Testis (tissue), 3 donors: Measurements from ENCODE around the gene CADM1. TPM values are rescaled to one million over a fixed set of nuclear protein-coding genes. Genes with fewer than 3 reads are reported as not detected.

Experiments
- DNase-seq: peaks from one replicate; pipeline ENCODE4 v3.0.0-alpha.2; 2019
- H3K27ac ChIP-seq, 2 donors: fragments of 200-600 bp; sonication (generic); one replicate each; pipeline ENCODE4 v1.5.1; 2019
- H3K27me3 ChIP-seq: fragments of 200-600 bp; sonication (generic); one replicate; pipeline ENCODE4 v1.5.1; 2019
- H3K36me3 ChIP-seq: fragments of 200-600 bp; sonication (generic); one replicate; pipeline ENCODE4 v1.5.1; 2017; ENCODE audit warnings: low read depth; ENCODE audit errors: missing control alignments
- H3K4me1 ChIP-seq: fragments of 200-600 bp; sonication (generic); one replicate; pipeline ENCODE4 v1.5.1; 2019
- H3K4me3 ChIP-seq, 2 donors: fragments of 200-600 bp; sonication (generic); one replicate each; pipeline ENCODE4 v1.5.1; 2017 to 2019
- H3K9me3 ChIP-seq: fragments of 200-600 bp; sonication (generic); one replicate; pipeline ENCODE4 v1.5.1; 2017
- POLR2A ChIP-seq: fragments of 450-650 bp; IDR thresholded peaks from one replicate; pipeline ENCODE4 v1.6.1; 2017; ENCODE audit warnings: antibody characterized with exemption, mild to moderate bottlenecking, moderate library complexity
- WGBS, 2 donors: methylation state at CpG; one replicate each; pipeline ENCODE4 v1.1.5; 2018; 5-methylcytosine and 5-hydroxymethylcytosine counted together
- intact Hi-C: fragments of 100-400 bp; cut with DNase I; formaldehyde crosslinking; loops from one replicate; pipeline ENCODE4 v1.15.1; 2023; ENCODE audit warnings: low total_unique reads
- polyA plus RNA-seq: library from polyadenylated mRNA; stranded (reverse); fragments of 350-450 nt; fragmentation: Illumina TruSeq; extraction: RNeasy Lipid Tissue Mini Kit (QIAGEN cat#74804); gene quantifications from one replicate; pipeline ENCODE4 v1.2.3, GENCODE V29; 2014; ENCODE audit warnings: low read depth, low replicate concordance; ENCODE audit not compliant: insufficient read depth
- total RNA-seq, 2 donors: library from RNA; depleted of rRNA; stranded (reverse); fragments of >200 nt; gene quantifications; one replicate each; pipeline ENCODE4 v1.2.3, GENCODE V29; 2016
- TF ChIP-seq, protein P1 (sequence below), 3 experiments: fragments of 450-650 bp in 2 of 3; fragments of 200-600 bp in 1 of 3; sonication (generic) in 1 of 3; IDR thresholded peaks; one replicate each; pipeline ENCODE4 v1.5.1; 2016 to 2019; ENCODE audit warnings: antibody characterized with exemption in 3 of 3, mild to moderate bottlenecking in 2 of 3, moderate library complexity in 1 of 3

CADM1 gene
- total and polyA plus RNA-seq, 3 donors from 2014 or later: 135 to 230 (median 216) TPM

DNA sequence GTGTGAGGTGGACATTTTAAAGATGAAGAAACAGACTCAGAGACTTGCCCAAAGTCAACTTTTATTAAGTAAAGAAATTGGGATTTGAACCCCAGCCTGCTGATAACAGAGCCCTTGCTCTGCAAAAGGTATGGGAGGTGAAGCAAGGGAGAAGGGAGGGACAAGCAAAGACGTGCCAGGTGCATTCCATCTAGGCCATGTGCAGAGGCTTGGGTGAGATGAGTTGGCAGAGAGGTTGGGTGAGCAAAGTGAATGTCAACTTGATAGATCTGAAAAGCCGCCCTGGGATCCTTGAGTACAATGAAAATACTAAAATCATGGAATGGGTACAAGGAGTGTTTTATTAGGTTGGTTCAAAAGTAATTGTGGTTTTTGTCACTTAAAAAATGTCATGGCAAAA lies 341.3 kb downstream of the CADM1 start:
- H3K9me3 ChIP-seq: no peaks in the 10 kb centered on the region
- no peaks in the 10 kb centered on the region for H3K36me3 ChIP-seq
- no peaks in the 10 kb centered on the region for H3K4me1 ChIP-seq
- no peak for TF ChIP-seq POLR2A
- TF ChIP-seq, protein P1, sequence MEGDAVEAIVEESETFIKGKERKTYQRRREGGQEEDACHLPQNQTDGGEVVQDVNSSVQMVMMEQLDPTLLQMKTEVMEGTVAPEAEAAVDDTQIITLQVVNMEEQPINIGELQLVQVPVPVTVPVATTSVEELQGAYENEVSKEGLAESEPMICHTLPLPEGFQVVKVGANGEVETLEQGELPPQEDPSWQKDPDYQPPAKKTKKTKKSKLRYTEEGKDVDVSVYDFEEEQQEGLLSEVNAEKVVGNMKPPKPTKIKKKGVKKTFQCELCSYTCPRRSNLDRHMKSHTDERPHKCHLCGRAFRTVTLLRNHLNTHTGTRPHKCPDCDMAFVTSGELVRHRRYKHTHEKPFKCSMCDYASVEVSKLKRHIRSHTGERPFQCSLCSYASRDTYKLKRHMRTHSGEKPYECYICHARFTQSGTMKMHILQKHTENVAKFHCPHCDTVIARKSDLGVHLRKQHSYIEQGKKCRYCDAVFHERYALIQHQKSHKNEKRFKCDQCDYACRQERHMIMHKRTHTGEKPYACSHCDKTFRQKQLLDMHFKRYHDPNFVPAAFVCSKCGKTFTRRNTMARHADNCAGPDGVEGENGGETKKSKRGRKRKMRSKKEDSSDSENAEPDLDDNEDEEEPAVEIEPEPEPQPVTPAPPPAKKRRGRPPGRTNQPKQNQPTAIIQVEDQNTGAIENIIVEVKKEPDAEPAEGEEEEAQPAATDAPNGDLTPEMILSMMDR (IDR thresholded peaks at IDR 0.05): no peak
- no peak overlapping the region for H3K4me3 ChIP-seq
- H3K27me3 ChIP-seq: no peaks in the 10 kb centered on the region
- 92 to 93% methylated on average over 2 of the region's 2 CpGs for WGBS, 2 donors
- DNase-seq: no peak
- H3K27ac ChIP-seq: no peak overlapping the region
- intact Hi-C loops: no loop called here

DNA sequence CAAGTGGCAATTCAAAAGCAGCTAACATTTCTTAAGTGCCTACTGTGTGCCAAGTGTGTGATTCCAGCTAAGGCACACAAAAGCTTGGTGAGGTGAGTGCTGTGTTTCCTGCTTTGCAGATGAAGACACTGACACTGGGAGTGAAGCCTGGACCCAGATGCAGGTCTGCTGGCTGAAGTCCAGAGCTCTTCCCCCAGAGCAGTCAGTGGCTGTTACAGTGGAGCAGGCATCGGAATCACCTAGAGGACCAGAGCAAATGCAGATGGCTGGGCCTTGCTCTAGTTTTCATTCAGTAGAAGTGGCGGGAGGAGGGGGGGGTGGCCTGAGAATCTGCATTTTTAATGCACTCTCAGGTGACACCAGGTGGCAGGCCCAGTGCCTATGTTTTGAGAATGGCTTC lies 342.3 kb downstream of the CADM1 start:
- no peak for DNase-seq
- 87% methylated on average over 2 of the region's 2 CpGs; no CpG with 5 or more reads in 1 of the 2 donors for WGBS, 2 donors

DNA sequence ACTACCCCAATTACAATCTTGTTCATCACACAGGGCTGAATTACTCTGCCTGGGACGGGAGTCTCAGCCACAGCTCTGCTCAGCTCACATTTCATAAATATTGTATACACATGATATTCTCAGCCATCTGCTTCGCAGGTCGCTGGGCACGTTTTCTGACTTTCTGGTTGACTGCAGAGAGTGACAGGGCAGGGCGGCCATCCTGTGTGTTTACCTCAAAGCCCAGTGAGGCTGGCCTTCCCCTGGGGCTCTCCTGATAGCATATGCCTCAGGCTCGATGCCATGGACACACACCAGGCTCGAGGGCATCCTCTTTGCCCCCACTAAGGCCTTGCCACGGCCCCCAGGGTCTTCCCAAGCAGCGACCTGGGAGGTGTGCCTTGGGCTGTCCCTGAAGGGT lies 345.0 kb downstream of the CADM1 start:
- Histone ChIP-seq H3K9me3 (no peaks in the 10 kb centered on the region), H3K27ac (no peak overlapping the region), H3K36me3 (no peaks in the 10 kb centered on the region), H3K4me3 (no peak overlapping the region), H3K4me1 (no peaks in the 10 kb centered on the region), H3K27me3 (no peaks in the 10 kb centered on the region)
- no peak for DNase-seq
- intact Hi-C loops: no loop called here
- no peak for TF ChIP-seq POLR2A
- TF ChIP-seq, protein P1 (IDR thresholded peaks at IDR 0.05): no peak
- WGBS, 2 donors: 70 to 80% methylated on average over 5 to 9 of the region's 9 CpGs

More for the DNA sequence above, 342.3 kb downstream of the CADM1 start:
- Histone ChIP-seq H3K4me1 (no peaks in the 10 kb centered on the region), H3K4me3 (no peak overlapping the region), H3K27ac (no peak overlapping the region), H3K36me3 (no peaks in the 10 kb centered on the region), H3K27me3 (no peaks in the 10 kb centered on the region), H3K9me3 (no peaks in the 10 kb centered on the region)
- no peak for TF ChIP-seq POLR2A
- intact Hi-C loops: no loop called here

DNA sequence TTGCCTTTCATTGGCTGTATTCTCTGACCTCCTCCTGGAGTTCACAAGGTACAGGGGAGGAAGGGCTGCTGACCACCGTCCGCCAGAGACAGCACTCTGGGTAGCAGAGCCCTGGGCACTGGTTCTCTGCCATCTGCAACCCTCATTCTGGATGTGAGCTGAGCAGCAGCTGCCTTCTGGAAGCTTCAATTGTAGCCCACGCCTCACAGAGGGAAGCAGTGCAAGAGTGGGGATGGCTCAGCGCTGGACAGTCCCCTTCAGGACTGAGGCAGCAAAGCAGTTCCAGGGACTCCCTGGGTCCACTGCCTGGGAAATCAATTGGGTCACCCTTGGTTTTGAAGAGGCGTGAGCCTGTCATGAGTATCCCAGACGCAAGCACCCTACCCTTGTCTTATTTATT lies 346.2 kb downstream of the CADM1 start:
- H3K27me3 ChIP-seq: no peaks in the 10 kb centered on the region
- DNase-seq: no peak
- no peaks in the 10 kb centered on the region for H3K9me3 ChIP-seq
- no peak overlapping the region for H3K4me3 ChIP-seq
- no peak overlapping the region for H3K27ac ChIP-seq
- intact Hi-C loops: no loop called here
- H3K36me3 ChIP-seq: no peaks in the 10 kb centered on the region
- no peaks in the 10 kb centered on the region for H3K4me1 ChIP-seq
- 81 to 89% methylated on average over 5 to 6 of the region's 6 CpGs for WGBS, 2 donors
- TF ChIP-seq, protein P1 (IDR thresholded peaks at IDR 0.05): no peak
- no peak for TF ChIP-seq POLR2A

DNA sequence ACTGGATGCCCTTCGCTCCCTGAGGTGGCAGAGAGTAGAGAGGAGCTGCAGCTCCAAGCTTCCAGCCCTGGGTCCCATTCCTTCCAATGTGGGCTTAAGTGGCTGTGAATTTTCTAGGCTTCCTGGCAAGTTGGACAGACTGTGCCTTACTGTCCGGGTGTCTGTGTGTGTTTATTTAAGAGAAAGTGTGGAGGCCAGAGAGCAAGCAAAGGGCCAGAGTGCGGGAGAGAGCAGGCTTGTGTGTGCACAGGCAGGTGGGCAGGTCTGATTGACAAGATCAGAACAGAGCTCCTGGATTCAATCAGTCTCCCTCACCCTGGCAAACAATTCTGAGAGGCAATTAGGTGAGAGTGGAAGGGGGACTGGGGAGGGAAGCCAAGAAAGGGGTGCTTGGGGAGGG lies 347.0 kb downstream of the CADM1 start:
- Histone ChIP-seq H3K4me1 (no peaks in the 10 kb centered on the region), H3K27me3 (no peaks in the 10 kb centered on the region), H3K4me3 (no peak overlapping the region), H3K9me3 (no peaks in the 10 kb centered on the region), H3K36me3 (no peaks in the 10 kb centered on the region), H3K27ac (no peak overlapping the region)
- 79 to 80% methylated on average over 3 of the region's 3 CpGs for WGBS, 2 donors
- no peak for DNase-seq
- intact Hi-C loops: no loop called here
- no peak for TF ChIP-seq POLR2A
- TF ChIP-seq, protein P1 (IDR thresholded peaks at IDR 0.05): no peak
